HG03342 (cell line): ENCODE measurements around the gene ZNF391.
"Not testable (repeated sequence)": the region's sequence is repeated elsewhere in the genome, so short reads cannot be mapped to it uniquely, and the experiment has no call there.

Source experiments
- ATAC-seq: cut with Tn5 transposase; IDR thresholded peaks from one replicate; pipeline ENCODE4 v1.9.1; 2021; ENCODE audit warnings: mild to moderate bottlenecking, moderate library complexity; ENCODE audit not compliant: unreplicated experiment

The ZNF391 gene

DNA sequence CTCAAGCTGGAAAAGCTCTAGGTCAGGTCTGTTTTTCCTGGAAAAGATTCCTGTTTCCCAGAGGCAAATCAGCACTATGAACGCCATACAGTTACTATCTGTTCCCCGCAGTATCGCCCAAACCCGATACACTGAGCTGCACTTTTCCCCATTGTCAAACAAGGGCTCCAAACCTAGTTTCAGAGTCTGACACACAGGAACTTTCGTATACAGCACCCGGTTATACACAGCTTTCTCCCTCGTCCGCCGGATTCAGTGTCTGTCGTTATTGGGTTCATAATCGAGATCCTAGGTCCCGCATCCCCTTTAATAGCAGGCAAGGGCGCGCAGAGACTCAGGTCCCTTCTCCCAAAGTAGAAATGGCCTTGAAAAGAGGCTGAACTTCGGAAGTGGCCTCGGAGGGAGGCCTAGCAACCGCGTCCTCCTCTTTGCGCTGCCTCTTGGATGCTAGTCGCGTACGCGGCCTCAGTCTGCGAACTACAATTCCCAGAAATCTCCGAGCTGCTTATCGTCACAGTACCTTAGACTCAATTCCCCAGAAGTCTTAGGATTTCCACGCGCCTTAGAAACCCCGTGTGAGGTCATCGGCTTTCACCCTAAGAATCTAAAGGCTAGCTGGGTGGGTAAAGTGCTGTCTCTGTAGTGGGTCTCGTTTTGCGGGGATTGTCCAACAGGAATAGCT, 34.2 kb downstream of the ZNF391 start:
- ATAC-seq = no peak

DNA sequence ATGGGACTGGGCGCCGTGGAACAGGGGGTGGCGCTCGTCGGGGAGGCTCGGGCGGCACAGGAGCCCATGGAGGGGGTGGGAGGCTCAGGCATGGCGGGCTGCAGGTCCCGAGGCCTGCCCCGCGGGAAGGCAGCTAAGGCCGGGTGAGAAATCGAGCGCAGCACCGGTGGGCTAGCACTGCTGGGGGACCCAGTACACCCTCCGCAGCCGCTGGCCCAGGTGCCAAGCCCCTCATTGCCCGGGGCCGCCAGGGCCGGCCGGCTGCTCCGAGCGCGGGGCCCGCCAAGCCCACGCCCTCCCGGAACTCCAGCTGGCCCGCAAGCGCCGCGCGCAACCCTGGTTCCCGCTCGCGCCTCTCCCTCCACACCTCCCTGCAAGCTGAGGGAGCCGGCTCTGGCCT, 36.3 kb downstream of the ZNF391 start:
- ATAC-seq = not testable (repeated sequence)

DNA sequence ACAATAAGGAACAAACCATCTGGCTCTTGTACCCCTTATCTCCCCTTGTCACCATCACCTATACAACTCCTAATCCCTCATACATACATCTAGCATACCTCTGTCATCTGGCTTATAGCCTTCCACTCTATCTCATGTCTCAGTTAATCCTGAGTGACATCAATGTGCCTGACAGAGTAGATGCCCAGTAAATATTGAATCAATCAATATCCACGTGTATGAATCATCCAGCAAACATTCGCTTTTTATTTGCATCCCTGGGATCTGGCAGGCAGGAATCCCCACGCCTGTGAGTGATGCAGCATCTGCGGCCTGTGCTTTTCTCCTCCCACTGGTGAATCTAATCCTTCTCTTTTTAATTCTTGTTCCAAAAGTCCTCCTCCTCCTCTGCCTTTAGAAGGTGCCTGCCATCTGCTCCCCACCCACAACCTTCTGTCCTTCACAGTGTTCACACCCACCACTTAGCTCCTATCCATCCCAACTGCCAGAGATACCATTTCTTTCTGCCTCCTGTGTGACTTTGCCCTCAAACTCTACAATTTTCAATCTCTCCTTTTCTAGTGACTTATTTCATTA, 37.6 kb downstream of the ZNF391 start:
- ATAC-seq = no peak

DNA sequence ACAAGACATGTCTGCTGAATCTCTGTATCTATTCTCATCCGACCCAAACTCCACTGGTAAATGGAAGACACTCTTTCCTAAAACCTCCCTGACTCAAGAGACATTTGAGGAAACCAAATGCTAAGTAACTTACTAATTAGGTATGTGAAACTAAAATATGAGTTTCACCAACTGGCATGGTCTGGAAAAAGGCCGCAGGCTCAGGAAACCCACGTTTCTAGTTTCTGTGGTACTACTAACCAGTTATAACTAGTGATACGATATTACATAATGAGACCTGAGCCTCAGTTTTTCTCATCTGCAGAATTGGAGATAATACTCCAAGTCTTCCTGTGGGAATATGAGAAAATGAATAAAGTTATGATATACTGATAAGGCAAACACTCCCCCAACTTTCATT, 39.9 kb downstream of the ZNF391 start:
- no peak for ATAC-seq

DNA sequence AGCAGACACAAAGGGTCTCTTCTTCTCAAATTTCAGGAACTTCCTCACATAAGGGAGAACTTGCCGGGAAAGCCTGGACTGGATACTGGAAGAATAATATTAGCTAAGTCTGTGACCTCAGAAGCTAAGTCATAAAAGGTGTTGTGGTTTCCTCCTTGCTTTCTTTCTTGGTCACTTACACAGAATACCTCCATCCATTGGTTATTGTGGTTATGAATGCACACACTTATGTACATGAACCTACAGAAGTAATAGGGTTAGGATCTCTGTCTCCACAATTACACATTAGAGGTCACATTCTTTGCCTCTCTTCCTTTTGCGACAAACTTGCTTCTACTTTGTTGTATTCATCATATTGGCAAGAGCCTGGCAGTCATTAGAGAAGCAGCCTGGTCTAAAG, 40.4 kb downstream of the ZNF391 start:
- ATAC-seq = no peak

DNA sequence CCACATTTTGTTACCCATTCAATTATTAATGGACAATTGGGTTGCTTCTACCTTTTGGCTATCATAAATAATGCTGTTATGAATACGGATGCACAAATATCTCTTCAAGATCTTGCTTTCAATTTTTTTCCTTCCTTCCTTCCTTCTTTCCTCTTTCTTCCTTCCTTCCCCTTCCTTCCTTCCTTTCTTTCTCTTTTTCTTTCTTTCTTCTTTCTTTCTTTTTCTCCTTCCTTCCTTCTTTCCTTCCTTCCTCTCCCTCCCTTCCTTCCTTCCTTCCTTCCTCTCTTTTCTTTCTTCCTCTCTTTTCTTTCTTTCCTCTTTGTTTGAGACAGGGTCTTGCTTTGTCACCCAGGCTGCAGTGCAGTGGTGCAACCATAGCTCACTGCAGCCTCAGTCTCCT, 45.2 kb downstream of the ZNF391 start:
- ATAC-seq = no peak

DNA sequence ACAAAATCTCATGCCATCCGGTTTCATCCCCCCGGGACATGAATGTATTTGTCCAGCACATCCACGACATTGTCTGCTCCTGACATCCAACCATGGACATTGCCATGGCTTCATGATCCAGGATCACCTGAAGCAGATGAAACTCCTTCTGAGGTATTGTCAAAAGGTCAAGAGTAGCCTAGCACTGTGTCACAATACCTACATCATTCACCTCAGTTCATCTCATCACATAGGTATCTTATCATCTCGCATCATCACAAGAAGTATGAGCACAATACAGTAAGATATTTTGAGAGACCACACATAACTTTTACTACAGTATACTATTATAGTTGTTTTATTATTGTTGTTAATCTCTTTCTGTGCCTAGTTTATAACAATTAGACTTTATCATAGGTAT, 50.8 kb downstream of the ZNF391 start:
- no peak for ATAC-seq

DNA sequence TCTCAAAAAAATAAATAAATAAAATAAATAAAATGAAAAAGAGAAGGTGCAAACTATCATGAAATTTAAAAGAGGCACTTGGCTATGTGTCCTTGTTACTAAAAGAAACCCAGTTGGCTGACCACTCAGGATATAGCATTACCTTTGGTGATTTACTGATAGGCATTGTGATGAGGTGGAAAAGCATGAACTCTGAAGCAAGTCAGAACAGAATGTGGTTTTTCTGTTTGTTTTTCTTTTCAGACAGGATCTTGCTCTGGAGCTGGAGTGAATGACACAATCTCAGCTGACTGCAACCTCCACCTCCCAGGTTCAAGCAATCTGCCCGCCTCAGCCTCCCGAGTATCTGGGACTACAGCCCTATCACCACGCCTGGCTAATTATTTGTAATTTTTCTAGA, 52.4 kb downstream of the ZNF391 start:
- ATAC-seq = no peak

DNA sequence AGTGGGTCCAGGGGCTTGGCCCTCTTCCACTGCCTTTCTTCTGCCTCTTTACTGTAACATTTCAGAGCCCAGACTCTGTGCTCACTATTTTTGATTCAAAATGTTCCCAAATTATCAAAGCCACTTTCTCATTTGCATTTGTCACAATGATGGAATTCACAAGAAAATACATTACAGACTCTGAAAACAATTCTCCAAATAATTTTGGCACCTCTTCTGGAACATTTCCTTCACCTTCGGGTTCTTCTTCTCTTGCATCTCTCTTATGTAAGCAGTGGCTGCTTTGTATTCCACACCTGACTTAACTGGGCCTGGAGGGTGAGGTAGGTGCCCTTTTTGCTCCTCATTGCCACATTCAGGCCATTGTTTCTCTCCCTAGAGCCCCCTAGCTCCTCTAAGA, 54.4 kb downstream of the ZNF391 start:
- ATAC-seq = no peak

DNA sequence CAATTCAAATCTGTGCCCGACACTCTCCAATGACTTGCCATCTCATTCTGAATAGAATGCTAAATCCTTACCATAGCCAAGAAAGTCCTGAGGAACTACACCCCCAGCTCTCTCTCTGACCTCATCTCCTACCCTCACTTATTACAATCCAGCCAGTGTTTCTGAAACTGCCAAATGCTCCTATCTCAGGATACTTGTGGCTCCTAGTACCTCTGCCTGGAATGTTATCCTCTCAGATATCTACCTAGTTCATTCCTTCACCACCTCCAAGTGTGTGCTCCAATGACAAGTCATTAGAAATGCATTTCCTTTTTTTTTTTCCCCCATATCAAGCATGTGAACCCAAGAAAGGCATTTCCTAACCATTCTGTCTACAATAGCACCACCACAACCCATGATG, 59.9 kb downstream of the ZNF391 start:
- ATAC-seq = no peak

DNA sequence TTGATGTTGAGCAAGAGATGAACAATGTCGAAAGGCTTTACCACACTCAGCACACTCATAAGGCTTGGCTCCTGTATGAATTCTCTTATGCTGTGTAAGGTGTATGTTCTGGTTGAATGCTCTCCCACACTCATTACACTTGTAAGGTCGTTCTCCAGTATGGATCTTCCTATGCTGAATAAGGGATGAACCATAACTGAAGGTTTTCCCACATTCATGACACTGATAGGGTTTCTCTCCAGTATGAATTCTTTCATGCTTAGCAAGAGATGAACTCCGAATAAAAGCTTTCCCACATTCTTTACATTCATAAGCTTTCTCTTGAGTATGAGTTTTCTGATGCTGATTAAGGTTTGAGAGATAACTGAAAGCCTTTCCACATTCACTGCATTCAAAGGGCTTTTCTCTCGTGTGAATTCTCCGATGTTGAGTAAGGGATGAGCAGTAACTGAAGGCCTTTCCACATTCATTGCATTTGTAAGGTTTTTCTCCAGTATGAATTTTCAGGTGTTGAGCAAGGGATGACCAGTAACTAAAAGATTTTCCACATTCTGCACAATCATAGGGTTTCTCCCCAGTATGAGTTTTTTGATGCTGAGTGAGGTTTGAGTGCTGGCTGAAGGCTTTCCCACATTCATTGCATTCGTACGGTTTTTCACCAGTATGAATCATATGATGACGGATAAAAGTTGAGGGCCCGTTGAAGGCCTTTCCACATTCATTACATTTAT, 63.3 kb downstream of the ZNF391 start:
- ATAC-seq = no peak

DNA sequence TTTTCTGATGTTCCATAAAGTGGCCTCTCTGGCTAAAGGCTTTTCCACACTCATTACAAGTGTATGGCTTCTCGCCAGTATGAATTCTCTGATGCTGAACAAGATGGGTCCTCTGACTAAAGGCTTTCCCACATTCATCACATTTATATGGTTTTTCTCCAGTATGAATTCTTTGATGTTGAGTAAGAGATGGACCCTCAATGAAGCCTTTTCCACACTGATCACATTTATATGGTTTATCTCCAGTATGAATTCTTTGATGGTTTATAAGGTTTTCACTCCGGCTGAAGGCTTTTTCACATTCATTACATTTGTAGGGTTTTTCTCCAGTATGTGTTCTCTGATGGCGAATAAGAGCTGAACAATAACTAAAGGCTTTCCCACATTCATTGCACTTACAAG, 63.9 kb downstream of the ZNF391 start:
- no peak for ATAC-seq
